HT1080 (cell line): ENCODE data around the gene ECM1. TPM values are rescaled to one million over a fixed set of nuclear protein-coding genes. Genes with fewer than 3 reads are reported as not detected.

Experiments
- DNase-seq: peaks from one replicate; pipeline ENCODE4 v3.0.0-alpha.2; 2015; ENCODE audit warnings: low read depth
- polyA plus RNA-seq, 2 experiments: library from polyadenylated mRNA; depleted of rRNA; stranded (reverse); fragments of >200 nt; gene quantifications; 2 replicates each; pipeline ENCODE4 v1.2.3, GENCODE V29; 2015
- total RNA-seq: library from RNA; depleted of rRNA; stranded (reverse); fragments of >200 nt; shearing (Covaris generic); gene quantifications from 2 replicates; pipeline ENCODE4 v1.2.3, GENCODE V29; 2014; rRNA removed

The ECM1 gene
- total RNA-seq = 11.3 and 17.7 TPM in 2 replicates
- polyA plus RNA-seq (2015; cell fraction: cytosol; rRNA removed) = 15.4 and 18.5 TPM in 2 replicates
- polyA plus RNA-seq (2015; cell fraction: nucleus; rRNA removed) = 47.4 and 67.1 TPM in 2 replicates

DNA sequence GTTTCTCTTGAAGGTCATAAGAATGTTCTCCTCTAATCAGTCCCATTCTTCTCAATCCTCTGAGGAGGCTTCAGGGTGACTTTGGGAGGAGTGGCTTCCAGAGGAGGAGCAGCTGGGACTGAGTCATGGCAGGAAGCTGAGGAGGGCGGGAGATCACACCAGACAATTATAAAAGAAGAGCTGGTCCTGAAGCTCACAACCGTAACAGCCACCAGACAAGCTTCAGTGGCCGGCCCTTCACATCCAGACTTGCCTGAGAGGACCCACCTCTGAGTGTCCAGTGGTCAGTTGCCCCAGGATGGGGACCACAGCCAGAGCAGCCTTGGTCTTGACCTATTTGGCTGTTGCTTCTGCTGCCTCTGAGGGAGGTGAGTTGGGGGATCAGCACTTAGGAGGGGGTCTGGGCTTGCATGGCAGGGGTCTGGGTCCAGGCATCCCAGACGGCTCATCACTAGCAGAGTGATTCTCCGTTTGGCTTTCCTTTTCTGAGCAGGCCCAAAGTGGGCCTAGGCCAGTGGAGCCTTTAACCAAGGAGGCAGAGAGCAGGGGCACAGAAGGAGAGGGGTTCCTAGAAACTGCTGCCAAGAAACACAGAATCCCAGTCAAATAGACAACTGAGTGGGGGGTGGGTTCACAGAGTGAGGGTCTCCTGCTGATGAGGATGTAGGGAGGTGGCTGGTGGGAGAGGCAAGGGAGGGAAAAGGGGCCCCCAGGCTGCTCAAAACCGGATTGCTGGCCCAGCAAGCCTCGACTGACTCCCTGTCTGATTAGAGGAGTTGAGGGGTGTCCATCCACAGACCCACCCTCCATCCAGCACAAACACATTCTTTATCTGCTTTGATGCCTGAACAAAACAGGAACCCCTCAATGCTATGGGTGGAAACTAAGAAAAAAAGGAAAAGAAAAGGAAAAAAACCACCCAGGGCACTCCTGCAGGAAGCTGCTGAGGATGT lies at the start of gene ECM1:
TSS of gene ECM1 (plus strand) at position 198 of the 953 bp plus-strand sequence. CDS start at position 299, 101 bp downstream.
- peak; percentile 88 for DNase-seq

GRCh38 chr1:150464422-150464826 lies 43.5 kb upstream of the ECM1 start:
- peak; percentile 46 for DNase-seq

DNA sequence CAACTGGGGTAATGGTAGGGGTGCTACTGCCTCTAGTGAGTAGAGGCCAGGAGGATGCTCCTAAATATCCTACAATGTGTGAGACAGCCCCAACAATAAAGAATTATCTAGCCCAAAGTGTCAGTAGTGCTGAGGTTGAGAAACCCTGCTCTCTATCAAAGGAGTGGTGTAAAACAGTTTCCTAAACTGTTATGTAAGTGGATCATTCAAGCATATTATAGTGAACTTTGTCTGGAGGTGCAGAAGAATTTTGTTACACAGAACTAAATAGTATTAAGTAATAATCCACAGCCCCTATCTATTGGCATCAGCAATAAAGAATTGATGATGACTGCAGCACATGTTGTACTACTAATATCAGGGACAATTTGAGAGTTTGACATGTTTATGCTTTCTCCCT lies 40.9 kb upstream of the ECM1 start:
- DNase-seq = no peak

DNA sequence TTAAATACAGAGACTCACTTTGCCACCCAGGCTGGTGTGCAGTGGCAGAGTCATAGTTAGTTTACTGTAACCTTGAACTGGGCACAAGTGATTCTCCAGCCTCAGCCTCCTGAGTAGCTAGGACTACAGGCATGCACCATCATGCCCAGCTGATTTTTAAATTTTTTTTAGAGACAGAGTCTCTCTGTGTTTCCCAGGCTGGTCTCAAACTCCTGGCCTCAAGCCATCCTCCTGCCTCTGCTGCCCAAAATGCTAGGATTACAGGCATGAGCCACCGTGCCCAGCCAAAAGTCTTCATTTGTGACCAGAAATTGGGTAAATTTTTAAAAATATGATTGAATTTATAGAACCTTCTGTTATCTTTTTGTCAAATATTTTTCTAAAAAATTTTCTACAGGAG lies 38.6 kb upstream of the ECM1 start:
- no peak for DNase-seq

DNA sequence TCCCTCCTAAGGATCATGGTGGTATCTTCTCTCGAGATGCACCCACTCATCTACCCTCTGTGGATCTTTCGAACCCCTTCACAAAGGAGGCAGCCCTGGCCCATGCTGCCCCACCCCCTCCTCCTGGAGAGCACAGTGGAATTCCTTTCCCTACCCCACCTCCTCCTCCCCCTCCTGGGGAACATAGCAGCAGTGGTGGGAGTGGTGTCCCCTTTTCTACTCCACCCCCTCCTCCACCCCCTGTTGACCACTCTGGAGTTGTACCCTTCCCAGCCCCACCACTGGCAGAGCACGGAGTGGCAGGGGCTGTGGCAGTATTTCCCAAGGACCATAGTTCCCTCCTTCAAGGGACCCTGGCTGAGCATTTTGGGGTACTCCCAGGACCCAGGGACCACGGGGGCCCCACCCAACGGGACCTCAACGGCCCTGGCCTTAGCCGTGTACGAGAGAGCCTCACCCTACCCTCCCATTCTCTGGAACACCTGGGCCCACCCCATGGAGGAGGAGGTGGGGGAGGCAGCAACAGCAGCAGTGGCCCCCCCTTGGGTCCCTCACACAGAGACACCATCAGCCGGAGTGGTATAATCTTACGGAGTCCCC lies 35.2 kb upstream of the ECM1 start:
- DNase-seq = no peak

DNA sequence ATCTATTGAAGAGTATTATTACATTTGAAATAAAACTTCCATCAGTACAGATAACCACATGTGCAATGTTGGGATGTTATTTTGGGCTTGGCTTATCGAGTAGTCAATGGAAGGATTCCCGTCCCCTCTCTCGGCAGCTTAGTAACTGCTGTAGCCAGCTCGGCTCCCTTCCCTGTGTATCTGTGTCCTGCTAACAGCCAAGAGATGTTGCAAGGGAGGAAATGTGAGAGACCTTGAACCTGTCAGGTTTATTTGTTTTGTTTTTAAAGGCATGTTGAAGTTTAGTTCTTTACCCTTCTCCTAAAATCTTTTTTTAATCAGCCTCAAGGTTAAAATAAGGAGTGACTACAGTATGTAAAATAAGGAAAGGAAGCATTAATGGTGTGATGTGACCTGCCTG lies 34.2 kb upstream of the ECM1 start:
- no peak for DNase-seq

DNA sequence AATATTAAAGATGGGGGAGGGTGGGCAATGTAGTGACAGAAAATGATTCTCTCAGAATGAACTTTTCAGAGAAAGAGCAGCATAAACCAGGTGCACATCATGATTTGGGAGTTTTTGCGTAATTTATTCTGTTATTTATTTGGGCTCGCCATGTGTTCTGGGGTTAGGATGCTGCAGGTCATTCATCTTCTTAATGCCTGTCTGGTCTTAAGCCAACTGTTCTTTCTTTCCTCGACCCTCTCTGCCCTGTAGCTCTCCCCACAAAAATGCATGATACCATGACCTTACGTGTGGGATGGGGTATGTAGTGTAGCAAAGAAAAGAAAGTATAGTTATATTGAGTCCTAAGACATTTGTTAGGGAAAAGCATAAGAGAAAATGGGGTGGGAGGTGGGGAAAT lies 33.0 kb upstream of the ECM1 start:
- no peak for DNase-seq

DNA sequence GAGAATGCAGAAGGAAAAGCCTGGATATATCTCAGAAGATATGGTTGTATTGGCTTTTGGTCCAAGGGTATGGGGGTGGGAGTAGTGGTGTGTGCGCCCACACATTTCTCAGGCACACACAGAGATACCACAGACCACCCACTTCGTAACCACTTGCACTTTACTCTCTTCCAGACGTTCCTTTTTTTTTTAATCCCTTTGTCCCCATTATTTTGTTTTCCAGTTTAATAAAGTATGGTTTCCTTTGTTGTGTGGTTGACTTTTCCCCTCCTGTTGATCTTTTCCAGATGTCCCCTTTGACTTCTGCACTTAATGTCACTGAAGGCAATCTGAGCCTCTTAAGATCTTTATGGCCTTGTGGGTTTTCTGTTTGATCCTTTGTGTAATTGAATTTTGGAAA lies 31.2 kb upstream of the ECM1 start:
- DNase-seq = no peak

DNA sequence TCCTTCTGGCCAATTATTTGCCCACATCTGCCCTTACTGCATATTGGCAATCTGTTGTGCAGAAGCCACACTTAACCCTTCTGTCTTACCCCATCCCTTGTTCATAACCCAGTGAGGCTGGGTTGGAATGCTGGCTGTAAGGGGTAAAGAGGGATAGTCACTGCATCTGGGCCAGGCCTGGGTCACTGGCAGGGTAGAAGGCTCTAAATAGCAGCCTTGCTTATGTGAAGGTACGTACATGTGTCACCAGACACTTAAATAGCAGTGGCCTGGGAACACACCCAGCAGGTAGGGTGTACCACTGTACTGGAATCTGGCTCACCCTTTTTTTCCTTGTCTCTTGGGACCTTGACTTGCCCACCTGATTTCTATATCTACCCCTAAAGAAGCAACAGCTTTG lies 30.6 kb upstream of the ECM1 start:
- no peak for DNase-seq

GRCh38 chr1:150477733-150478132 lies 30.2 kb upstream of the ECM1 start:
- peak; percentile 27 for DNase-seq

DNA sequence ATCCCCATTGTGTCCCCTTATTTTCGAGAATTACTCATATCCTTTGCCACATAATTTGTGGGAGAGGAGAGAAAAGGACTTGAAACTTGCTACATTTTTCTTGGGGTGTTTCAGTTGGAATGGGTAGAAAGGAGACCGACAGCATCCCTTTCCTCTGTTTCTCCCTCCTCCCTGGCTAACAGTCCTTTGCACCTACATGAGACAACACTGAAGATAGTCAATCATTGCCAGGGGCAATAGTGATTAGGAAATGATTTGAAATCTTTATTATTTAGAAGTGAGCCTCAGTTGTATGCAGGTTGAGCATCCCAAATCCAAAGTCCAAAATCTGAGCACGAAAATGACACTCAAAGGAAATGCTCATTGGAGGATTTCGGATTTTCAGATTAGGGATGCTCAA lies 28.5 kb upstream of the ECM1 start:
- DNase-seq = no peak

- no peak for DNase-seq
Measured at GRCh38 chr1:150479927-150480352, 28.0 kb upstream of the ECM1 start.

GRCh38 chr1:150484431-150484830 lies 23.5 kb upstream of the ECM1 start:
- DNase-seq = peak; percentile 23

GRCh38 chr1:150484861-150485260 lies 23.0 kb upstream of the ECM1 start:
- peak; percentile 52 for DNase-seq

GRCh38 chr1:150486966-150487762 lies 20.7 kb upstream of the ECM1 start, which contains the start of gene TARS2:
Gene TARS2 (plus strand): TSS chr1:150487419. CDS start chr1:150487451, 32 bp downstream.
- peak; percentile 97 for DNase-seq

DNA sequence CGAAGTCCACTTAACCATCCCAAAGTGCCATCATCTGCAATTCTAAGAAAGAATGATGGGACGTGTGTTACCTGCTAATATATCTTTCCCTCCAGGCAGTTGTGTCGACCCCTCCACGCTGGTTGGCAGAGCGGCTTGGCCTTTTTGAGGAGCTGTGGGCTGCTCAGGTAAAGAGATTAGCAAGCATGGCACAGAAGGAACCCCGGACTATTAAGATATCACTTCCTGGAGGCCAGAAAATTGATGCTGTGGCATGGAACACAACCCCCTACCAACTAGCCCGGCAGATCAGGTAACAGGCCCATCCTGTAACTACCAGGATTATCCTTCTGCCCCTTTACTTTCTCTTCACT lies 20.2 kb upstream of the ECM1 start:
- no peak for DNase-seq

DNA sequence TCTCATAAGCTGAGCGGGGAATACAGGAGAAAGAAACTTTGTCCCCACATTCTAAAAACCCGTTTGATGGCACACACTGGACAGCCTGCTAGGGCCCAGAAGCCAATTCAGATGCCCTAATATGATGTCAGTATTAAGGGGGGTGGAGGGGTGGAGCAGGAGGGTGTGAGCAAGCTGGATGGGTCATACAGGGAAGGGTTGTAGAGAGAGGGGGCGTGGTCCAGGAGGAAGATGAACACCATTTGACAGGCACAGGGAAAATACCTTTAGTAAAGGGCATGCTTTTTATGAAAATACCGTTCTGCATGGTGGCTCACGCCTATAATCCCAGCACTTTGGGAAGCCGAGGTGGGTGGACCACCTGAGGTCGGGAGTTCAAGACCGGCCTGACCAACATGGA lies 14.7 kb upstream of the ECM1 start:
- DNase-seq = no peak

GRCh38 chr1:150498342-150498741 lies 9.6 kb upstream of the ECM1 start:
- no peak for DNase-seq

GRCh38 chr1:150505431-150505830 lies 2.5 kb upstream of the ECM1 start:
- DNase-seq = no peak

- DNase-seq = no peak
Measured at GRCh38 chr1:150508982-150509381, 1.1 kb downstream of the ECM1 start.

DNA sequence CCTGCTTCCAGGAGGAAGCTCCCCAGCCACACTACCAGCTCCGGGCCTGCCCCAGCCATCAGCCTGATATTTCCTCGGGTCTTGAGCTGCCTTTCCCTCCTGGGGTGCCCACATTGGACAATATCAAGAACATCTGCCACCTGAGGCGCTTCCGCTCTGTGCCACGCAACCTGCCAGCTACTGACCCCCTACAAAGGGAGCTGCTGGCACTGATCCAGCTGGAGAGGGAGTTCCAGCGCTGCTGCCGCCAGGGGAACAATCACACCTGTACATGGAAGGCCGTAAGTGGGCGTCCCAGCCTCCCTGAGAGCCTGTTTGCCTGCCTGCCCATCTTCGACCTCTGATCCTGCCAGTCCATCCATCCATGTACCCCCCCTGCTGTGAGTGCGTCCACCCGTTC lies 3.6 kb downstream of the ECM1 start:
- no peak for DNase-seq
